CD14-positive monocyte (primary cell): Measurements from ENCODE around the gene ADCY2. TPM values are rescaled to one million over a fixed set of nuclear protein-coding genes. Genes with fewer than 3 reads are reported as not detected.
A peak's percentile ranks its signal among the peaks of the same experiment; 100 is the strongest.

ENCODE experiments used
- DNase-seq, 3 donors: peaks; one replicate each; pipeline ENCODE4 v3.0.0-alpha.2; 2011 to 2022
- H2AFZ ChIP-seq: 2 replicates; pipeline ENCODE4 v1.6.0; 2012; ENCODE audit warnings: mild to moderate bottlenecking, low read depth, low read length, inconsistent platforms; ENCODE audit not compliant: insufficient read depth, poor library complexity, severe bottlenecking
- H3K27ac ChIP-seq, 2 donors: 1 replicate in 1 of 2; 2 replicates in 1 of 2; pipeline ENCODE4 v1.5.1; 2012 to 2013; ENCODE audit warnings: low read length in 2 of 2, control low read depth in 1 of 2, inconsistent platforms in 1 of 2, low read depth in 1 of 2, mild to moderate bottlenecking in 1 of 2
- H3K27me3 ChIP-seq, 2 donors: one replicate each; pipeline versions ENCODE4 v1.6.0 to v1.6.1; 2011 to 2013; ENCODE audit warnings: low read length in 2 of 2; ENCODE audit not compliant: control insufficient read depth in 2 of 2, insufficient read depth in 2 of 2
- H3K36me3 ChIP-seq, 2 donors: replicated peaks in 1 of 2; 1 replicate in 1 of 2; 2 replicates in 1 of 2; pipeline versions ENCODE4 v1.5.1 to v1.6.1; 2012 to 2013; ENCODE audit warnings: low read length in 2 of 2, control low read depth in 1 of 2, inconsistent platforms in 1 of 2, mild to moderate bottlenecking in 1 of 2; ENCODE audit not compliant: insufficient read depth in 2 of 2, control insufficient read depth in 1 of 2
- H3K4me1 ChIP-seq, 2 donors: 1 replicate in 1 of 2; 2 replicates in 1 of 2; pipeline versions ENCODE4 v1.5.1 to v1.6.1; 2012 to 2013; ENCODE audit warnings: low read length in 2 of 2, control low read depth in 1 of 2, inconsistent platforms in 1 of 2, mild to moderate bottlenecking in 1 of 2, moderate library complexity in 1 of 2; ENCODE audit not compliant: insufficient read depth in 2 of 2, control insufficient read depth in 1 of 2
- H3K4me2 ChIP-seq: replicated peaks from 2 replicates; pipeline ENCODE3; 2012; ENCODE audit warnings: low read length, moderate library complexity, mild to moderate bottlenecking; ENCODE audit not compliant: poor library complexity, severe bottlenecking; ENCODE audit errors: extremely low read depth
- H3K4me3 ChIP-seq, 3 experiments: fragments of 200-600 bp in 1 of 3; sonication (generic) in 1 of 3; replicated peaks in 1 of 3; 1 replicate in 2 of 3; 2 replicates in 1 of 3; pipeline ENCODE4 v1.5.1; 2011 to 2013; ENCODE audit warnings: low read length in 3 of 3, mild to moderate bottlenecking in 3 of 3, control low read depth in 2 of 3, low read depth in 2 of 3, inconsistent platforms in 1 of 3, moderate library complexity in 1 of 3
- H3K79me2 ChIP-seq: 2 replicates; pipeline ENCODE4 v1.6.0; 2012; ENCODE audit warnings: mild to moderate bottlenecking, control low read depth, inconsistent platforms, low read length, moderate library complexity; ENCODE audit not compliant: insufficient read depth
- H3K9ac ChIP-seq: 2 replicates; pipeline ENCODE4 v1.6.0; 2017; ENCODE audit warnings: low read length, mild to moderate bottlenecking; ENCODE audit not compliant: insufficient read depth, poor library complexity, severe bottlenecking
- H3K9me3 ChIP-seq, 2 donors: replicated peaks in 1 of 2; 1 replicate in 1 of 2; 2 replicates in 1 of 2; pipeline versions ENCODE4 v1.5.1 to v1.6.1; 2012 to 2013; ENCODE audit warnings: low read length in 2 of 2, control low read depth in 1 of 2; ENCODE audit not compliant: control insufficient read depth in 1 of 2, insufficient read depth in 1 of 2
- H4K20me1 ChIP-seq: 2 replicates; pipeline ENCODE4 v1.6.0; 2012; ENCODE audit warnings: mild to moderate bottlenecking, low read length, control low read depth, moderate library complexity; ENCODE audit not compliant: insufficient read depth
- H3K27ac Mint-ChIP-seq, 7 donors: one replicate each; pipeline ENCODE4 v1.8.0; 2020; ENCODE audit warnings: mild to moderate bottlenecking in 7 of 7, mixed read lengths in 7 of 7, moderate library complexity in 6 of 7, inconsistent platforms in 2 of 7
- H3K27me3 Mint-ChIP-seq, 3 donors: one replicate each; pipeline ENCODE4 v1.8.0; 2021 to 2022; ENCODE audit warnings: low read depth in 3 of 3, mild to moderate bottlenecking in 3 of 3, mixed read lengths in 3 of 3, moderate library complexity in 3 of 3, inconsistent platforms in 1 of 3
- H3K36me3 Mint-ChIP-seq, 2 donors: one replicate each; pipeline ENCODE4 v1.8.0; 2020; ENCODE audit warnings: mixed read lengths in 2 of 2, inconsistent platforms in 1 of 2, mild to moderate bottlenecking in 1 of 2
- H3K4me1 Mint-ChIP-seq: one replicate; pipeline ENCODE4 v1.8.0; 2020; ENCODE audit warnings: mild to moderate bottlenecking, mixed read lengths
- H3K4me3 Mint-ChIP-seq, 2 donors: one replicate each; pipeline ENCODE4 v1.8.0; 2020; ENCODE audit warnings: mild to moderate bottlenecking in 2 of 2, mixed read lengths in 2 of 2, moderate library complexity in 1 of 2
- H3K9me3 Mint-ChIP-seq, 7 donors: one replicate each; pipeline ENCODE4 v1.8.0; 2020 to 2022; ENCODE audit warnings: mixed read lengths in 7 of 7, mild to moderate bottlenecking in 6 of 7, moderate library complexity in 6 of 7, inconsistent platforms in 2 of 7
- CTCF ChIP-seq: fragments of 200-600 bp; IDR thresholded peaks from one replicate; pipeline ENCODE4 v1.8.0; 2022; ENCODE audit warnings: antibody characterized with exemption, mild to moderate bottlenecking
- WGBS: methylation state at CpG from one replicate; pipeline ENCODE4 v1.1.5; 2013; ENCODE audit warnings: missing lambda C conversion rate; ENCODE audit not compliant: insufficient coverage; 5-methylcytosine and 5-hydroxymethylcytosine counted together
- intact Hi-C, 2 donors: fragments of 100-400 bp; cut with micrococcal nuclease; formaldehyde crosslinking; loops; one replicate each; pipeline versions ENCODE4 v1.15.0 to v1.15.1; 2023
- polyA plus RNA-seq, 3 donors: library from polyadenylated mRNA; depleted of rRNA in 1 of 3; unstranded in 2 of 3; stranded (reverse) in 1 of 3; fragments of 300-500 nt in 2 of 3; fragments of >200 nt in 1 of 3; fragmentation: Illumina TruSeq in 2 of 3; gene quantifications; 1 replicate in 2 of 3; 2 replicates in 1 of 3; pipeline ENCODE4 v1.2.3, GENCODE V29; 2012 to 2021

Gene ADCY2
- polyA plus RNA-seq, 3 donors = not detected

DNA sequence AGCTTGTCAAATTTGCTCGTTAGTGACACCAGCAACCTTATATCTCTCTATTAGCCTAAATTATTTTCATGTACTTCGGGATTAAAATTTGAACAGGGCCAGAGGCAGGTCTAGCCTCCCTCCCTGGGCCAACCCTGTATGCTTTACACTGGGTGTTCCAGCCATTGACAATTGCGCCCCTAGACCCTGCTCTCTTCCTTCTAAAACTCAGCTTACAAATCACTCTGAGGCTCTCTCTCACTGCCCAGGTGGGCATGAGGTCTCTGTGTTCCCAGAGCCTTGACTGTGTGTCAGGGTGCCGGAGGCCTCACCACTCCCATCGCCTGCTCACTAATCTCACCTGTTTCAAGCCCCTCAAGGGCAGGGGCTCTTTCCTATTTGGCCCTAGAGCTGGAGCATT lies 461.4 kb downstream of the ADCY2 start:
- peaks cover 0 to under 1% of the 10 kb centered on the region in 2 donors for H3K9me3 ChIP-seq
- no peak overlapping the region for H3K4me2 ChIP-seq
- H3K4me3 ChIP-seq = no peak overlapping the region
- no peak overlapping the region for H3K27ac ChIP-seq
- Mint-ChIP-seq H3K4me1 (peaks cover 2% of the 10 kb centered on the region), H3K27me3 (peaks cover 2 to 8% (median 5%) of the 10 kb centered on the region in 3 donors), H3K27ac (peak overlapping the region in 2 of 7 donors; percentile 25 to 68), H3K9me3 (peaks cover 0 to 7% (median 2%) of the 10 kb centered on the region in 7 donors), H3K4me3 (no peak overlapping the region), H3K36me3 (peaks cover 43% of the 10 kb centered on the region in 2 donors)
- H3K79me2 ChIP-seq = no peaks in the 10 kb centered on the region
- H3K9ac ChIP-seq = no peak overlapping the region
- peaks cover 38 to 47% of the 10 kb centered on the region in 2 donors for H3K36me3 ChIP-seq
- no peaks in the 10 kb centered on the region for H3K4me1 ChIP-seq
- 100% methylated on average over 2 of the region's 5 CpGs for WGBS
- no peak overlapping the region for H2AFZ ChIP-seq
- H3K27me3 ChIP-seq = peaks cover 2 to 4% of the 10 kb centered on the region in 2 donors
- H4K20me1 ChIP-seq = no peaks in the 10 kb centered on the region
- intact Hi-C loops = no loop called here
- DNase-seq = no peak
- TF ChIP-seq CTCF = peak; percentile 8

DNA sequence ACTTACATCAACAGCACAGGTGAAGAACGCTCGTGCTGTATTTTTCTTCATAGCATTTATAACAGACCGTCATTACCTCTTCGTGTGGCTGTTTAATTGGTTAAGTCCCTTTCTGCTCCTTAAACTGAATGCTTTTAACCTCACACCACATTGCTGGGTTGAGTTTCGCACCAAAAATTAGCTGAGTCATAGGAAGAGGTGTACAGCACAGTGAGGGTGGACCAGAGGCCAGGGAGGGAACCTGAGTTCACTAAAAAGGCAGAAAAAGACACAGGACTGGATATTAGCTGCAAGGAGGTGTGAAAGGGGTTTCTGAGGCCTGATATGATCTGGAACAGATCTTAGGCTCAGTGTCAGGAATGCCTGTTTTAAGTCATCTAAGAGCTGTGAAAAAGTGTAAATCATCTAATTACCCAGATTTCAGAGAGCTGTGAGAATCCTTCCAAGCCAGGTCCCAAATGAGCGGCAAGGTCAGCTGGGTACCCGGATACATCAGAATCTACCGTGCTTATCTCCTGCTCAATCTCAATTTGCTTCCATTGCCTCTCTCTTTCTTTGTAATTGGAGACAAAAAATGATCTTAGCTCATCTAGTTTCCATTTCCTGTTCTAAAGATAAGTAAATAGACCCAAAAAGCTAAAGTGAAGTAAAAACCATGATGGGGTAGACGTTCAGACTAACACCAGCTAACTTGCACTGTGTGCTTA lies 462.1 kb downstream of the ADCY2 start:
- no peak overlapping the region for H3K4me2 ChIP-seq
- TF ChIP-seq CTCF = no peak
- H3K4me1 ChIP-seq = no peaks in the 10 kb centered on the region
- Mint-ChIP-seq H3K27me3 (peaks cover 0 to 4% (median 3%) of the 10 kb centered on the region in 3 donors), H3K4me3 (no peak overlapping the region), H3K27ac (peak overlapping the region in 2 of 7 donors; percentile 7 to 13), H3K36me3 (peaks cover 49 to 50% of the 10 kb centered on the region in 2 donors), H3K4me1 (no peaks in the 10 kb centered on the region), H3K9me3 (peaks cover 0 to 6% (median 2%) of the 10 kb centered on the region in 7 donors)
- H3K9me3 ChIP-seq = no peaks in the 10 kb centered on the region
- H2AFZ ChIP-seq = no peak overlapping the region
- H3K79me2 ChIP-seq = no peaks in the 10 kb centered on the region
- no peak overlapping the region for H3K9ac ChIP-seq
- intact Hi-C loops = no loop called here
- no peaks in the 10 kb centered on the region for H4K20me1 ChIP-seq
- no peak for DNase-seq
- H3K4me3 ChIP-seq = no peak overlapping the region
- no peaks in the 10 kb centered on the region for H3K27me3 ChIP-seq
- 20% methylated on average over 1 of the region's 9 CpGs for WGBS
- peaks cover 44 to 54% of the 10 kb centered on the region in 2 donors for H3K36me3 ChIP-seq
- no peak overlapping the region for H3K27ac ChIP-seq
